CD14-positive monocyte (primary cell): ENCODE results near the gene NKX6-2. TPM values are rescaled to one million over a fixed set of nuclear protein-coding genes. Genes with fewer than 3 reads are reported as not detected.

ENCODE experiments used
- DNase-seq, 3 donors: peaks; one replicate each; pipeline ENCODE4 v3.0.0-alpha.2; 2011 to 2022
- H2AFZ ChIP-seq: 2 replicates; pipeline ENCODE4 v1.6.0; 2012; ENCODE audit warnings: mild to moderate bottlenecking, low read depth, low read length, inconsistent platforms; ENCODE audit not compliant: insufficient read depth, poor library complexity, severe bottlenecking
- H3K27ac ChIP-seq, 2 donors: 1 replicate in 1 of 2; 2 replicates in 1 of 2; pipeline ENCODE4 v1.5.1; 2012 to 2013; ENCODE audit warnings: low read length in 2 of 2, control low read depth in 1 of 2, inconsistent platforms in 1 of 2, low read depth in 1 of 2, mild to moderate bottlenecking in 1 of 2
- H3K27me3 ChIP-seq, 2 donors: one replicate each; pipeline versions ENCODE4 v1.6.0 to v1.6.1; 2011 to 2013; ENCODE audit warnings: low read length in 2 of 2; ENCODE audit not compliant: control insufficient read depth in 2 of 2, insufficient read depth in 2 of 2
- H3K36me3 ChIP-seq, 2 donors: replicated peaks in 1 of 2; 1 replicate in 1 of 2; 2 replicates in 1 of 2; pipeline versions ENCODE4 v1.5.1 to v1.6.1; 2012 to 2013; ENCODE audit warnings: low read length in 2 of 2, control low read depth in 1 of 2, inconsistent platforms in 1 of 2, mild to moderate bottlenecking in 1 of 2; ENCODE audit not compliant: insufficient read depth in 2 of 2, control insufficient read depth in 1 of 2
- H3K4me1 ChIP-seq, 2 donors: 1 replicate in 1 of 2; 2 replicates in 1 of 2; pipeline versions ENCODE4 v1.5.1 to v1.6.1; 2012 to 2013; ENCODE audit warnings: low read length in 2 of 2, control low read depth in 1 of 2, inconsistent platforms in 1 of 2, mild to moderate bottlenecking in 1 of 2, moderate library complexity in 1 of 2; ENCODE audit not compliant: insufficient read depth in 2 of 2, control insufficient read depth in 1 of 2
- H3K4me2 ChIP-seq: replicated peaks from 2 replicates; pipeline ENCODE3; 2012; ENCODE audit warnings: low read length, moderate library complexity, mild to moderate bottlenecking; ENCODE audit not compliant: poor library complexity, severe bottlenecking; ENCODE audit errors: extremely low read depth
- H3K4me3 ChIP-seq, 3 experiments: fragments of 200-600 bp in 1 of 3; sonication (generic) in 1 of 3; replicated peaks in 1 of 3; 1 replicate in 2 of 3; 2 replicates in 1 of 3; pipeline ENCODE4 v1.5.1; 2011 to 2013; ENCODE audit warnings: low read length in 3 of 3, mild to moderate bottlenecking in 3 of 3, control low read depth in 2 of 3, low read depth in 2 of 3, inconsistent platforms in 1 of 3, moderate library complexity in 1 of 3
- H3K79me2 ChIP-seq: 2 replicates; pipeline ENCODE4 v1.6.0; 2012; ENCODE audit warnings: mild to moderate bottlenecking, control low read depth, inconsistent platforms, low read length, moderate library complexity; ENCODE audit not compliant: insufficient read depth
- H3K9ac ChIP-seq: 2 replicates; pipeline ENCODE4 v1.6.0; 2017; ENCODE audit warnings: low read length, mild to moderate bottlenecking; ENCODE audit not compliant: insufficient read depth, poor library complexity, severe bottlenecking
- H3K9me3 ChIP-seq, 2 donors: replicated peaks in 1 of 2; 1 replicate in 1 of 2; 2 replicates in 1 of 2; pipeline versions ENCODE4 v1.5.1 to v1.6.1; 2012 to 2013; ENCODE audit warnings: low read length in 2 of 2, control low read depth in 1 of 2; ENCODE audit not compliant: control insufficient read depth in 1 of 2, insufficient read depth in 1 of 2
- H4K20me1 ChIP-seq: 2 replicates; pipeline ENCODE4 v1.6.0; 2012; ENCODE audit warnings: mild to moderate bottlenecking, low read length, control low read depth, moderate library complexity; ENCODE audit not compliant: insufficient read depth
- H3K27ac Mint-ChIP-seq, 7 donors: one replicate each; pipeline ENCODE4 v1.8.0; 2020; ENCODE audit warnings: mild to moderate bottlenecking in 7 of 7, mixed read lengths in 7 of 7, moderate library complexity in 6 of 7, inconsistent platforms in 2 of 7
- H3K27me3 Mint-ChIP-seq, 3 donors: one replicate each; pipeline ENCODE4 v1.8.0; 2021 to 2022; ENCODE audit warnings: low read depth in 3 of 3, mild to moderate bottlenecking in 3 of 3, mixed read lengths in 3 of 3, moderate library complexity in 3 of 3, inconsistent platforms in 1 of 3
- H3K36me3 Mint-ChIP-seq, 2 donors: one replicate each; pipeline ENCODE4 v1.8.0; 2020; ENCODE audit warnings: mixed read lengths in 2 of 2, inconsistent platforms in 1 of 2, mild to moderate bottlenecking in 1 of 2
- H3K4me1 Mint-ChIP-seq: one replicate; pipeline ENCODE4 v1.8.0; 2020; ENCODE audit warnings: mild to moderate bottlenecking, mixed read lengths
- H3K4me3 Mint-ChIP-seq, 2 donors: one replicate each; pipeline ENCODE4 v1.8.0; 2020; ENCODE audit warnings: mild to moderate bottlenecking in 2 of 2, mixed read lengths in 2 of 2, moderate library complexity in 1 of 2
- H3K9me3 Mint-ChIP-seq, 7 donors: one replicate each; pipeline ENCODE4 v1.8.0; 2020 to 2022; ENCODE audit warnings: mixed read lengths in 7 of 7, mild to moderate bottlenecking in 6 of 7, moderate library complexity in 6 of 7, inconsistent platforms in 2 of 7
- CTCF ChIP-seq: fragments of 200-600 bp; IDR thresholded peaks from one replicate; pipeline ENCODE4 v1.8.0; 2022; ENCODE audit warnings: antibody characterized with exemption, mild to moderate bottlenecking
- WGBS: methylation state at CpG from one replicate; pipeline ENCODE4 v1.1.5; 2013; ENCODE audit warnings: missing lambda C conversion rate; ENCODE audit not compliant: insufficient coverage; 5-methylcytosine and 5-hydroxymethylcytosine counted together
- intact Hi-C, 2 donors: fragments of 100-400 bp; cut with micrococcal nuclease; formaldehyde crosslinking; loops; one replicate each; pipeline versions ENCODE4 v1.15.0 to v1.15.1; 2023
- polyA plus RNA-seq, 3 donors: library from polyadenylated mRNA; depleted of rRNA in 1 of 3; unstranded in 2 of 3; stranded (reverse) in 1 of 3; fragments of 300-500 nt in 2 of 3; fragments of >200 nt in 1 of 3; fragmentation: Illumina TruSeq in 2 of 3; gene quantifications; 1 replicate in 2 of 3; 2 replicates in 1 of 3; pipeline ENCODE4 v1.2.3, GENCODE V29; 2012 to 2021

The NKX6-2 gene
- polyA plus RNA-seq, 3 donors = not detected

- Histone ChIP-seq H3K36me3 (peaks cover 64 to 81% of the 10 kb centered on the region in 2 donors), H3K4me1 (no peaks in the 10 kb centered on the region), H3K27me3 (no peaks in the 10 kb centered on the region), H3K79me2 (no peaks in the 10 kb centered on the region), H3K9ac (no peak overlapping the region), H3K4me3 (no peak overlapping the region), H3K9me3 (peaks cover 9 to 12% of the 10 kb centered on the region in 2 donors), H4K20me1 (no peaks in the 10 kb centered on the region), H3K4me2 (no peak overlapping the region), H3K27ac (no peak overlapping the region), H2AFZ (no peak overlapping the region)
- Mint-ChIP-seq H3K27ac (peak overlapping the region in 1 of 7 donors; percentile 5), H3K36me3 (peaks cover 66 to 89% of the 10 kb centered on the region in 2 donors), H3K4me1 (no peaks in the 10 kb centered on the region), H3K27me3 (peaks cover 0 to 1% (median 0%) of the 10 kb centered on the region in 3 donors), H3K4me3 (no peak overlapping the region), H3K9me3 (peaks cover 5 to 33% (median 12%) of the 10 kb centered on the region in 7 donors)
- intact Hi-C loops = no loop called here
- TF ChIP-seq CTCF = no peak
- WGBS = 99% methylated on average over 16 of the region's 18 CpGs
- no peak for DNase-seq
These were observed 31.9 kb downstream of the NKX6-2 start for GRCh38 chr10:132754071-132754470.

- H4K20me1 ChIP-seq = no peaks in the 10 kb centered on the region
- Mint-ChIP-seq H3K27ac (no peak overlapping the region), H3K9me3 (peaks cover 5 to 33% (median 12%) of the 10 kb centered on the region in 7 donors), H3K4me3 (no peak overlapping the region), H3K27me3 (peaks cover 0 to 1% (median 0%) of the 10 kb centered on the region in 3 donors), H3K4me1 (no peaks in the 10 kb centered on the region), H3K36me3 (peaks cover 62 to 89% of the 10 kb centered on the region in 2 donors)
- no peak for TF ChIP-seq CTCF
- no peak overlapping the region for H3K4me2 ChIP-seq
- no peaks in the 10 kb centered on the region for H3K4me1 ChIP-seq
- intact Hi-C loops = no loop called here
- H2AFZ ChIP-seq = no peak overlapping the region
- peaks cover 61 to 76% of the 10 kb centered on the region in 2 donors for H3K36me3 ChIP-seq
- no peaks in the 10 kb centered on the region for H3K79me2 ChIP-seq
- H3K27me3 ChIP-seq = no peaks in the 10 kb centered on the region
- no peak overlapping the region for H3K27ac ChIP-seq
- no peak for DNase-seq
- H3K9me3 ChIP-seq = peaks cover 9 to 12% of the 10 kb centered on the region in 2 donors
- WGBS = 100% methylated on average over 7 of the region's 15 CpGs
- no peak overlapping the region for H3K4me3 ChIP-seq
- H3K9ac ChIP-seq = no peak overlapping the region
These were observed 32.4 kb downstream of the NKX6-2 start for GRCh38 chr10:132753596-132753995.
